Hematopoietic multipotent progenitor cell treated with erythropoietin and hydrocortisone succinate and interleukin-3 and kit ligand, for 4 days (in vitro differentiated cells): ENCODE data around the gene TBX6.
"Not testable (repeated sequence)": the region's sequence is repeated elsewhere in the genome, so short reads cannot be mapped to it uniquely, and the experiment has no call there.

Experiments
- DNase-seq: peaks from one replicate; pipeline ENCODE4 v3.0.0-alpha.2; 2015

TBX6 gene, protein sequence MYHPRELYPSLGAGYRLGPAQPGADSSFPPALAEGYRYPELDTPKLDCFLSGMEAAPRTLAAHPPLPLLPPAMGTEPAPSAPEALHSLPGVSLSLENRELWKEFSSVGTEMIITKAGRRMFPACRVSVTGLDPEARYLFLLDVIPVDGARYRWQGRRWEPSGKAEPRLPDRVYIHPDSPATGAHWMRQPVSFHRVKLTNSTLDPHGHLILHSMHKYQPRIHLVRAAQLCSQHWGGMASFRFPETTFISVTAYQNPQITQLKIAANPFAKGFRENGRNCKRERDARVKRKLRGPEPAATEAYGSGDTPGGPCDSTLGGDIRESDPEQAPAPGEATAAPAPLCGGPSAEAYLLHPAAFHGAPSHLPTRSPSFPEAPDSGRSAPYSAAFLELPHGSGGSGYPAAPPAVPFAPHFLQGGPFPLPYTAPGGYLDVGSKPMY

DNA sequence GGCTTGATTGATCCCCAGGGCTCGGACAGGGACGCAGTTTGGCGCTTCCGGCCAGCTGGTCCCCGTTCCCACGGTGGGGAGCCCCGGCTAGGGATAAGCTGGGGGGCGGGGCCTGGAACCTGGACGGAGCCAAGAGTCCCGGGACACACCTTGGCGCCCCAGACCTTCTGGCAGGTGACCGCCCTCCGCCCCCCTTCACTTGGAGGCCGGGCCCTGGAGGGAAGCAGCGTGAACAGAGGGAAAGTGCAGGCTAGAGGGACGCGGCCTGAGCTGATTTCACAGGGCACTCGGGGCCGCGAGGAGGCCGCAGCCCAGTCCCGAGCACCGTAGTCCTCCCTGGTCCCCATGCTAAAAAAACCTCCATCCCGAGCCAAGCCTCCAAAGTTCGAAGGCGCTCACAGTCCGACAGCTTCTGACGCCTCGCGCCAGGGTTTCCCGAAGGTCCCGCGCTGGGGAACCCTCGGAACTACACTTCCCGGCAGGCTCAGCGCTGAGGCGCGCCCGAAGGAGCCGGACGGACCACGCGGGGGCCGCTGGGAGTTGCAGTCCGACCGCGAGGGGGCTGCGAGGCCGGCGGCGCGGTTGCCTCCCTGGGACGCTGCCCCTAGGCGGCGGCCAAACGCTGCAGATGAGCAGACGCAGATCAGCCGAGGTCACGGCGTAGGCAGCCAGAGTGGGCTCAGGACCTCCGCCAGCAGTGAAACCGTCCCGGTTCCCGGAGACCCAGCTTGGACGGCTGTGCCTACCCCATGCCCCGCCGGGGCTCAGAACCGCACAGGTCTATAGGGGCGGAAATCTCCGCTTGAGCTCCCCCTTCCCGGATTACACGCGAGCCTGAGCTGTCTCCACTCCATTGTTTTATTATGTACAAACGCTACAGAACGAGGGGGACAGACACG lies at the start of gene TBX6:
TSS of gene TBX6 (minus strand) at position 451 of the 899 bp plus-strand sequence. CDS start 731 bp downstream, outside the sequence.
- peak; percentile 98 for DNase-seq

DNA sequence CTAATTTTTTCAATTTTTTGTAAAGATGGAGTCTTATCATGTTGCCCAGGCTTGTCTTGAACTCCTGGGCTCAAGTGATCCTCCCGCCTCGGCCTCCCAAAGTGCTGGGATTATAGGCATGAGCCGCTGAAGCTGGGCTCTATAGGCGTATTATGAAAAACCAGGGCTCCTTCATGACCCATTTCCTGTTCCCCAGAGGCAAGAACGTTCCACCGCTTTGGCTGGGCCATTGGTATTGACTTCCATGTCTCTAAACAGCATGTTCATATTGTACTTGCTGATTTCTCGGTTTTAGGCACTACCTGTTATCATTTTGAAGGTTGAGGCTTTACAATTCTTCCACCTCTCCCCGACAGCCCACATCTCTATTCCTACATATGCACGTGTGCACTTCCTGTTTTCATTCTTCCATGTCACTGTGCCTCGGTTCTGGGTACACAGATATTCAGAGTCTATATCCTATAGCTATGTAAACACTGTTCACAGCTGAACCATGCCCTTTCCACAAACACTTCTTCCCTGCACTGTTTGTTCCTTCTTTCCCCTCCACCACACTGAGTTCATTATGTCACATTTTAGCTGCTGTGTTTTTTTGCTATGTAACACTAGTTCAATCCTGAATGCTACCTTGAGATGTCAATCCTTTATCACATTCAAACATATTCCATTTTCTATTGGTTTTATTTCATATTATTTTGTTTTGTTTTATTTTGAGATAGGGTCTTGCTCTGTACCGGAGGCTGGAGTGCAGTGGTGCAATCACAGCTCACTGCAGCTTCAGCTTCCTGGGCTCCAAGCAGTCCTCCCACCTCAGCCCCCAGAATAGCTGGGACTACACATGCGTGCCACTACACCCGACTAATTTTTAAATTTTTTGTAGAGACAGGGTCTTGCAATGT lies 48.1 kb upstream of the TBX6 start:
- DNase-seq, result peak; percentile 36

DNA sequence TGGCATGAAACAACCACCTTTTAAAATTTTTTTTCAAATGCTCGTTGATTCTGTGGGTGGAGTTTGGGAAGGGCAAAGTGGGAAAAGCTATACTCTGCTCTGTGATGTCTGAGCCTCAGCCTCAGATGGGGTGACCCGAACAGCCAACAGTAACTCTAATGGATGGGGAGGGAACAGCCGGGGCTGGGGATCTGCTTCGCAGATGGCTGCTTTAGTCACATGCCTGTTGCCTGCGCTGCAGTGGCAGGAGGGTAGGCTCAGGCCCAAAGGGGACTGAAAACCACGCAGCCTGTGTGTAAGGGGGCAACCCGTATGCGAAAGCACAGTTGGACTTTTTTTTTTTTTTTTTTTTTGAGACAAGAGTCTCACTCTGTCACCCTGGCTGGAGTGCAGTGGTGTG lies 46.2 kb upstream of the TBX6 start:
- no peak for DNase-seq

DNA sequence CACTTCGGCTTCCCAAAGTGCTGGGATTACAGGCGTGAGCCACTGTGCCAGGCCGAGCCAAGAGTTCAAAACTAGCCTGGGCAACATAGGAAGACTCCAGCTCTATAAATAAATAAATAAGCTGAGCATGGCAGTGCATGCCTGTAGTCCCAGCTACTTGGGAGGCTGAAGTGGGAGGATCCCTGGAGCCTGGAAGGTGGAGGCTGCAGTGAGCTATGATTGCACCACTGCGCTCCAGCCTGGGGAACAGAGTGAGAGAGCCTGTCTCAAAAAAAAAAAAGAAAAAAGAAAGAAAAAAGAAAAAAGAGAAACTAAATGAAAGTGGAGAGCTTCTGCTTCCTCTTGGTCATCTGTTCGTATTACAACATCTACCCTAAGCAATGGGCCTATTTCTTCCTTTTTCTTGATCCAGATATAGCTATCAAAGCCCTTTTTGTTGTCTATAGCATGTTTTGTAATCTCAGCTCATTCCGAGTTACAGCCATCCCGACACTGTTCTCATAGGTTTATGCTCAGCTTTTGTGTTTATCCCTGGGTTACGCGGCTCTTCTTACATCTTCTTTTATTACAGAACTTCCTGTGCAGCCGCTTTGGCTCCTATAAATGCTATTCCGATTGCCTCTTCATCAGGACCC lies 45.4 kb upstream of the TBX6 start:
- peak; percentile 54 for DNase-seq

DNA sequence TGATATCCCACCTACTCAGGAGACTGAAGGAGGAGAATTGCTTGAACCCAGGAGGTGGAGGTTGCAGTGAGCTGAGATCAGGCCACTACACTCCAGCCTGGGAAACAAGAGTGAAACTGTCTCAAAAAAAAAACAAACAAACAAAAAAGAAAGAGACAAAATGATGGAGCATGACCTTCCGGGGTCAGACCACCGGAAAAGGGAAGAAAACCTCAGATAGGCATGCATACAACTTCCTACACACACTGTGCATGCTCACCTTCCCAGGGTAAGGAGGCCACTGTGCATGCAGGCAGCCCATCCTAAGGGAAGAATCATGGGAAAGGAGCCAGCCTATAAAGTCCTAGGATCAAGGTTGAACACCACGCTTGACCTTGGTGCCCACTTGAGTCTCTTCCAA lies 40.9 kb upstream of the TBX6 start:
- no peak for DNase-seq

DNA sequence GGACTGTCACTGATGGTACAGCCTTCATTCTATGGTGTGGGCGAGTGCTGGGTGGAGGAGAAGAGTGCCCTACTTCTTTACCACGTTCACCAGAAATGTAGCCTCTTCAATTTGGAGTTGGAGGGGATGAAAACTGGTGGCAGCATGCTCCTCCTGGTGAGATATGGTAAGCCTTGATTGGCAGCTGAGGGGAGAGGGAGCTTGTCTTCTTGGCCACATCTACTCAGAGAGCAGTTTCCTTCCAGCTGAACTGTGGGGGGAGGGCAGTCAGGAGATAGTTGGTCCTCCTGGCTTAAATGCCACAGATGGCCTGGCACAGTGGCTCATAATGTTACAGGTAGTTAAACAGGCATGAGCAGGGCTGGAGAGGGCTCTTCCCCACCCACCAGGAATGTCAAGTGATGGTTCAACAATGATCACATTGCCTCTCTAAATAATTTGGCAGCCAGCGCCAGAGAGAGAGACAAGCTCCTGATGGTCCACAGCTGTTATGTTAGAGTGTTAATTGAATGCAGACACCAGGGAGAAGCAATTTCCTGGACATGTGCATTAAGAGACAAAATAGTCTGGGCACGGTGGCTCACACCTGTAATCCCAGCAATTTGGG lies 40.2 kb upstream of the TBX6 start:
- DNase-seq, result no peak

DNA sequence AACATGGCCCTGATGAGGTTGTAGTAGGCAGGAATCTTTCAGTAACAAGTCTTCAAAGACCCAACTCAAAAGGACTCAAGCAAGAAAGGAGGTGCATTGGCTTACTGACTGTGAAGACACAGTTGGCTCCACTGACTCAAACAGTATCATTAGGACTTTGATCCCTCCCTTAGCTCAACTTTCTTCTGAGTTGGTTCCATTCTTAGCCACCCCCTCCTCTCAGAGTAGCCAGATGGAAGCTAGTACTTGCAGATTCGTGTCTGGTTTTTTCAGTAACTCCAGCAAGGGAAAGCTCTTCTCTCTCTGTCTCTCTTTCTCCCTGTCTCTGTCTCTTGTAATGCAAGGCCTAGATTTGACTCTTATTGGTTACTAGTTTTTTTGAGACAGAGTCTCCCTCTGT lies 36.3 kb upstream of the TBX6 start:
- no peak for DNase-seq

DNA sequence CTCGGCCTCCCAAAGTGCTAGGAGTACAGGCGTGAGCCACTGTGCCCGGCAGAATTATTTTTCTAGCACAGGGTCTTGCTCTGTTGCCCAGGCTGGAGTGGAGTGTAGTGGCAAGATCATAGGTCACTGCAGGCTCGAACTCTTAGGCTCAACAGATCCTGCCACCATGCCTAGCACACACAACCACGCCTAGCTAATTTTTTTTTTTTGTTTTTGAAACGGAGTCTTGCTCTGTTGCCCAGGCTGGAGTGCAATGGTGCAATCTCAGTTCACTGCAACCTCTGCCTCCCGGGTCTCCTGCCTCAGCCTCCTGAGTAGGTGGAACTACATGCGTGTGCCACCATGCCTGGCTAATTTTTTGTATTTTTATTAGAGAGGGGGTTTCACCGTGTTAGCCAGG lies 34.0 kb upstream of the TBX6 start:
- DNase-seq, result not testable (repeated sequence)

DNA sequence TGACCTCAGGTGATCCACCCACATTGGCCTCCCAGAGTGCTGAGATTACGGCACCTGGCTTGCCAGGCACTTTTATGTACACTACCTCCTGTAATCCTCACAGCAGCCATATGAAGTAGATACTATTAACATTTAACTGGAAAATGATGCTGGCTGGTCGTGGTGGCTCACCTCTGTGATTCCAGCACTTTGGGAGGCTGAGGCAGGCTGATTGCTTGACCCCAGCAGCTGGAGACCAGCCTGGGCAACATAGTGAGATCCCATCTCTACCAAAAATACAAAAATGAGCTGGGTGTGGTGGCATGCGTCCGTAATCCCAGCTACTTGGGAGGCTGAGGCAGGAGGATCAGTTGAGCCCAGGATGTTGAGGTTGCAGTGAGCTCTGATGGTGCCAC lies 33.3 kb upstream of the TBX6 start:
- DNase-seq, result no peak

DNA sequence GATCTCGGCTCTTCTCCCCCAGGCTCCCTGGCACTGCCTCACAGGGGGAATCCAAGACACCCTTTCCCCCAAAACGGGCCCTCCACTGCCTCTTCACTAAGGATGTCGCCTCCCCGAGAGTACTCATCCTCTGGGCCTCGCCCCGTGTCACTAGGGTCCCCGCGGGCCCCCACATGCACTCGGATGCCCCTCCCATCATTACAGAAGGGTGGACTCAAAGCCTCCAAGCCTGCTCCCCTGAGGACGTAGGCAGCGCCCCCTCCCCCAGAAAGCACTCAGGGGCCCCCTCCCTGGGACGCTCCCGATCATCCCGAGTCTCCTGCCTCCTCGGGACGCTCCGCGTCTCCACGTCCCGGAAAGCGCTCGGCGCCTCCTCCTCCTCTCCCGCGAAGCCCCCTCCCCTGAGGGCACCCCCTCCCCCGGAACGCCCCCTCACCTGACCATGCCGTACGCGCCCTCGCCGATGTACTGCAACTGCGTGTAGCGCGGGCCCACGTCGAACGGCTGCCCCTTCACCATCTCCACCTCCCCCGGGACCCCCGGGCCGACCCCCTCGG lies 31.0 kb upstream of the TBX6 start:
- DNase-seq, result peak; percentile 25

DNA sequence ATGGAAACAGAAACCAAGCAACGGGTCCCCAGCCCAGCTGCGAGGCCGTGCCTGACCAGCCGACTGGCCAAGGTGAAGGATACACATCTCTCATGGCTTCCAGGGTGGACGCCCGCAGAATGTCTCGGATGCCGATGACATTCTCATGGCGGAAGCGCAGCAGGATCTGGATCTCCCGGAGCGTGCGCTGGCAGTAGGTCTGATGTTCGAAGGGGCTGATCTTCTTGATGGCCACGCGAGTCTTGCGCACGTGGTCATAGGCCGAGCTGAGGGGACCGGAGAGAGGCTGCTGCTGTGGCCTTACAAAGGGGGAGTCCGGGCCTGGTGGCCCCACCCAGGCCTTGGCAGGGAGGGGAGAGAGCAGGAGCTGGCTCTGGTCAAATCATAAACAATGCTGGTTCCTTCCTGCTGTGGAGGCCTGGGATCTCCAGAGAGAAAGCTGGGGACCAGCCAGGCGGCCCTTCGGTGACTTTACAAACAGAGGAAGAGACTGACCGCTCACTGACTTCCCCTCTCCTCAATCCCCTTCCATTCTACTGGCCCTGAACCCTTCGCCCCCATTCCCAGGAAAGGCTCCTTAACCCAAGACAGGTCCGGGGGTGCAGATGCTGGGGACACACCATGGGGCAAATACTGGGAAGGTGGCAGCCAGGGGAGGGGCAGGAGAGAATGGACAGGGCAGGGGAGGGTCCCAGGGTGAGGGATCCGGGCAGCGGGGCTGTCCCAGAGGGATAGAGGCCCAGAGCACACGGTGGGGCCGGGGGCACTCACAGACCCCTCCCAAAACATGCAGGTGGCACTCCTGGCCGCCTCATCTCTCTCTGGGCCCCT lies 30.2 kb upstream of the TBX6 start:
- DNase-seq, result no peak

DNA sequence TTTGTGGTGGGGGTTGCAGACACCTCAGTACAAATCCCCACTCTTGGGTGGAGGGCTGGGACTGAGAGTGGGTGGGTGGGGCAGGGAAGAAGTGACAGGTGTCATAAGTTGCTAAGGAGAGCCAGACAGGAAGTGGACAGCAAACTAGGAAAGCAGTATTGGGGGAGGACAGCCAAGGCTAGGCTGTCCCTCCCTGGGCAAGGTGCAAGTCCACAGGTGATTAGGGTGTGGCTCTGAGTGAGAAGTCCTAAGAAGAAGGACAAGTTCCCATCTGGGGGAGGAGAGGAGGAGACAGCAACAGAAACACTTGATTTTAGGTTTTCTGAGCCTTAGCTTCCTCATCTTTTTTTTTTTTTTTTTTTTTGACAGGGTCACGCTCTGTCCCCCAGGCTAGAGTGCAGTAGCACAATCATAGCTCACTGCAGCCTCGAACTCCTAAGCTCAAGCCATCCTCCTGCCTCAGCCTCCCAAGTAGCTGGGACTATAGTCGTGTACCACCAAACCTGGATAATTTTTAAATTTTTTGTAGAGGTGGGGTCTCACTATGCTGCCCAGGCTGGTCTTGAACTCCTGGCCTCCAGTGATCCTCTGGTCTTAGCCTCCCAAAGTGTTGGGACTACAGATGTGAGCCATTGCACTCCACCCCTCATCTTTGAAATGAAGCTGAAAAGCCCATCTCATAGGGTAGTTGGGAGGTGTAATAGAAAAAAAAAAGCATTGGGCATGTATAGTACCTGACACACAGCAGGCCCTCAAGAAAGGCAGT lies 28.8 kb upstream of the TBX6 start:
- DNase-seq, result no peak

DNA sequence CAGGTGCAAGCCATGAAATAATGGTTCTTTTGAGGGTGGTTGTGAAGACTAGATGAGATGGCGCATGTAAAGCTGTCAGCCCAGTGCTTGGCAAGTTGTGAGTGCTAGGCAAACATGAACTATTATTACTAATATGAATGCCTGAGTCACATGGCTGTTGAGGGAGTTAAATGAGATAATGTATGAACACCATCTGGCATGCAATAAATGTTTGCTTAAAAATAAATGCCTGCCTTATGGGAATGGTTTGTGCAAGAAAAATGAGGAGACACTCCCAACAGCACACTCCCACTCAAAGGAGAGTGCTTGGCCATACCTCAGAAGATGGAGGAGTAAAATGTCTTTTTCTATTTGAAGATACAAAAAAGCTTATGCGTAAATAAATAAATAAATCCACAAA lies 27.7 kb upstream of the TBX6 start:
- DNase-seq, result no peak

DNA sequence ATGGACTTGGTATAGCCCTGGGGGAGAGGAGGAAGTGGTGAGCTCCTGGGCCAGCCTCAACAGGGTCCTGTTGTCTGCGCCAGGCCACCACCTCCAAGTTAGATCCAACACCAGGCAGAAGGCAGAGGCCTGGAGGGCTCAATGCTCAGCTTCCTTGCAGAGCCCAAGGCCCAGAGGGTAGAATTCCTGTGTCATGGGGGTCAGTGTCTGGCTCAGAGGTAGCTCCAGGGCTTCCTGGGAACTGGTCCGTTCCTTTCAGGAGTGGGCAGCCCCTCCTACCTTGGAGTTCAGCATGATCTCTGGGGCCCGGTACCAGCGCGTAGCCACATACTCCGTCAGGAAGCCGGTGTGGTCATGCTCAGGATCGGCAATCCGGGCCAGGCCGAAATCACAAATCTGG lies 26.0 kb upstream of the TBX6 start:
- no peak for DNase-seq

DNA sequence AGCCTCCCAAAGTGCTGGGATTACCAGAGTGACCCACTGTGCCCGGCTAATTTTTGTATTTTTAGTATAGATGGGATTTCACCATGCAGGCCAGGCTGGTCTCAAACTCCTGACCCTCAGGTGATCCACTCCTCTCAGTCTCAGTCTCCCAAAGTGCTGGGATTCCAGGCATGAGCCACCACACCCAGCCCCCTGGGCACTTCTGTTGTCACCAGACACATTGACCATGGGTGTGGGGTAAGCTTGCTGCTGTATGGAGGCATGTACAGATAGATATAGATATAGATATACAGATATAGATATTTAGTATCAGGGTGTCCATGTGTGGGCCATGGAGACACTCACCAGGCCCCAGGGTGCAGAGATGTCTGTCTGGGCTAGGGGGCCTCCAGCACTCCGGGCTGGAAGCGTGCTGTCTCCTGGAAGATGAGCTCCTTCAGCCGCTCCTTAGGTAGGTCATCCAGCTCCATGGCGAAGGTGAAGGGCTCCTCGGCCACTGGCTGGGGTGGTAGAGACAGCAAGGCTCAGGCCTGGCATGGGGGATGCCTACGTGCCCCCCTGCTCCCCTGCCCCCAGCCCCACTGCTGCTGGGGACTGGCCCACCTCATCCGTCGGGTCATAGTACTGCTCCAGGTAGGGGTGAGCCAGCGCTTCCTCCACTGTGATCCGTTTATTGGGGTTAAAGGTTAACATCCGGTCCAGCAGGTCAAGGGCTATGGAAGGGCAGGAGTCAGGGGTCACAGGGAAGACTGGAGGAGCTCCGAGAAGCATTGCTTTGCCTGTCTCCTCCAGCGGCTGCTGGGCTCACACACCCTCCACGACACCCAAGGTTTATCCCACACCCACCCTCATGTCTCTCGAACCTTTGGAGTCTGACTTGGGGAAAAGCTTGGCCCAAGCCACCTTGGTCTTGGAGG lies 24.8 kb upstream of the TBX6 start:
- no peak for DNase-seq

DNA sequence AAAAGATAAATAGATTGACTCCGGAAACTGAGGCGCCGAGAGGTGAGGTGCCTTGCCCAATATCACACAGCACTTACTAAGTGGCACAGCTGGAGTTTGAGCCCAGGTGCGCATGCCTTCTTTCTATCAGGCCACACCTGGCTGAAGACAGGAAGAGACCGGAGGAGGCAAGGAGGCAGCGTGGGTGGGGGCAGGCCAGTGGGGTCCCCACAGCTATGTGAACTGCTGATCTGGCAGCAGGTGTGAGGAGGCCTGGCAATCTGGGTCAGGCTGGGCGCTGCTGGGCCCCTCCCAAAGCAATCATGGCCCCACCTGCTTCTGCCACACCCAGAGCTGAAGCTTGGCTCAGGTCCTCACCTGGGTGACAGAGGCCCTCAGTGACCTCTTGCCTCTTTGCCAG lies 23.5 kb upstream of the TBX6 start:
- DNase-seq, result no peak

DNA sequence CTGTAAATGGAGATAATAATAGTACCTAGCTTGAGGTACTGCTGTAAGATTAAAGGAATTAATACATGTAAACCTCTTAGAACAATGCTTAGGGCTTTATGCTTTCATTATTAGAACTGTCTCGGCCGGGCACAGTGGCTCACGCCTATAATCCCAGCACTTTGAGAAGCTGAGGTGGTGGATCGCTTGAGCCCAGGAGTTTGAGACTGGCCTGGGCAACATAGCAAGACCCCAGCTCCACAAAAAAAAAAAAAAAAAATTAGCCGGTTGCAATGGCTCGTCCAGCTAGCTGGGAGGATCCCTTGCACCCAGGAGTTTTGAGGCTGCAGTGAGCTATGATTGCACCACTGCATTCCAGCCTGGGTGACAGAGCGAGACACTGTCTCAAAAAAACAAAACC lies 23.1 kb upstream of the TBX6 start:
- not testable (repeated sequence) for DNase-seq

DNA sequence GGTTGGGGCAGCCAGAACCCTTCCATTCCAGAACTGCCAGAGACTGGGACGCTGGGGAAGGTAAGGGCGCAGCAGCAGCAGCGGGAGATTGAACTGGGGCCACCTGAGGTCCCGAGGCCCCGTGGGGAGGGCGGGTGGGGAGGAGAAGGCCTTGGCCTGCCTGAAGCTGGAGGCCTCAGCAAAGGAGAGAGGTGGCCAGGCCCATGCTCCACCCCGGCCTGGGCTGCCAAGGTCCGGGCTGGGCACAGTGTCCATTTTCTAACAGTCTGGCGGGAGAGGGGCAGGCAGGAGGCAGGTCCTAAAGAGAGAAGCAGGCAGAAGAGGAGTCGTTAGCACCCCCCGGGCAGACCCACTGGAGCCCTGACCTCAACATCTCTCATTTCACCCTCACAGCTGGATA lies 22.7 kb upstream of the TBX6 start:
- DNase-seq, result no peak
